NCI-H82 treated with DMSO at 0.1 percent for 48 hours (cell line): Measurements from ENCODE around the gene ZFYVE9.
"Not testable (repeated sequence)": the region's sequence is repeated elsewhere in the genome, so short reads cannot be mapped to it uniquely, and the experiment has no call there.

Source experiments
- DNase-seq: peaks from one replicate; lab custom pipeline; 2025; ENCODE audit not compliant: unreplicated experiment; lab: John Stamatoyannopoulos, UW

The ZFYVE9 gene

GRCh38 chr1:52142220-52143183 is 613 bp downstream of the ZFYVE9 start:
- DNase-seq = no peak

GRCh38 chr1:52145137-52145536 is 3.2 kb downstream of the ZFYVE9 start:
- no peak for DNase-seq

GRCh38 chr1:52150445-52150844 is 8.6 kb downstream of the ZFYVE9 start:
- DNase-seq = not testable (repeated sequence)

- no peak for DNase-seq
Observed at GRCh38 chr1:52150946-52151345, 9.1 kb downstream of the ZFYVE9 start.

GRCh38 chr1:52152572-52152971 is 10.7 kb downstream of the ZFYVE9 start:
- DNase-seq = no peak

GRCh38 chr1:52153010-52153409 is 11.1 kb downstream of the ZFYVE9 start:
- DNase-seq = no peak

- DNase-seq = no peak
Observed at GRCh38 chr1:52153898-52154297, 12.0 kb downstream of the ZFYVE9 start.

GRCh38 chr1:52156460-52156859 is 14.6 kb downstream of the ZFYVE9 start:
- DNase-seq = no peak

- no peak for DNase-seq
Observed at GRCh38 chr1:52157582-52157981, 15.7 kb downstream of the ZFYVE9 start.

- DNase-seq = no peak
Observed at GRCh38 chr1:52158218-52158617, 16.3 kb downstream of the ZFYVE9 start.

- DNase-seq = no peak
Observed at GRCh38 chr1:52159033-52159789, 17.3 kb downstream of the ZFYVE9 start.

- DNase-seq = no peak
Observed at GRCh38 chr1:52162947-52163346, 21.1 kb downstream of the ZFYVE9 start.

GRCh38 chr1:52164604-52165003 is 22.7 kb downstream of the ZFYVE9 start:
- no peak for DNase-seq

GRCh38 chr1:52166996-52167753 is 25.3 kb downstream of the ZFYVE9 start:
- no peak for DNase-seq

GRCh38 chr1:52168373-52169080 is 26.6 kb downstream of the ZFYVE9 start:
- no peak for DNase-seq

GRCh38 chr1:52171149-52171548 is 29.3 kb downstream of the ZFYVE9 start:
- not testable (repeated sequence) for DNase-seq

GRCh38 chr1:52179073-52179472 is 37.2 kb downstream of the ZFYVE9 start:
- no peak for DNase-seq

- no peak for DNase-seq
Observed at GRCh38 chr1:52180176-52180575, 38.3 kb downstream of the ZFYVE9 start.

- not testable (repeated sequence) for DNase-seq
Observed at GRCh38 chr1:52181759-52182158, 39.9 kb downstream of the ZFYVE9 start.

- DNase-seq = not testable (repeated sequence)
Observed at GRCh38 chr1:52182328-52182727, 40.4 kb downstream of the ZFYVE9 start.
